Loucy (cell line): ENCODE data around the gene CCL1.

Source experiments
- H2AFZ ChIP-seq: fragments of 200-600 bp; sonication (generic); 2 replicates; pipeline ENCODE4 v1.6.0; 2016; ENCODE audit warnings: antibody characterized with exemption, mild to moderate bottlenecking, low read length, moderate library complexity
- H3F3A ChIP-seq: fragments of 200-600 bp; 2 replicates; pipeline ENCODE4 v1.6.0; 2016; ENCODE audit warnings: antibody characterized with exemption, low read depth, mild to moderate bottlenecking
- H3K27me3 ChIP-seq: fragments of 200-600 bp; sonication (generic); 2 replicates; pipeline ENCODE4 v1.6.1; 2014; ENCODE audit warnings: low read length, mild to moderate bottlenecking; ENCODE audit not compliant: insufficient read depth, poor library complexity, severe bottlenecking
- H3K36me3 ChIP-seq: fragments of 200-600 bp; sonication (generic); 2 replicates; pipeline ENCODE4 v1.6.1; 2016; ENCODE audit warnings: low read length; ENCODE audit not compliant: insufficient read depth
- H3K4me1 ChIP-seq: fragments of 200-600 bp; sonication (generic); 2 replicates; pipeline ENCODE4 v1.5.1; 2014; ENCODE audit warnings: low read length, mild to moderate bottlenecking; ENCODE audit not compliant: insufficient read depth, poor library complexity, severe bottlenecking
- H3K4me2 ChIP-seq: fragments of 200-600 bp; sonication (generic); 2 replicates; pipeline ENCODE4 v1.6.0; 2014; ENCODE audit warnings: antibody characterized with exemption, low read length, low read depth, mild to moderate bottlenecking; ENCODE audit not compliant: poor library complexity, severe bottlenecking
- H3K4me3 ChIP-seq: fragments of 200-600 bp; sonication (generic); 2 replicates; pipeline ENCODE4 v1.5.1; 2014; ENCODE audit warnings: low read length, mild to moderate bottlenecking, mixed read lengths; ENCODE audit not compliant: poor library complexity, severe bottlenecking
- H3K79me2 ChIP-seq: fragments of 200-600 bp; sonication (generic); 2 replicates; pipeline ENCODE4 v1.6.1; 2014; ENCODE audit warnings: low read length; ENCODE audit not compliant: insufficient read depth
- H3K9ac ChIP-seq: fragments of 200-600 bp; sonication (generic); 2 replicates; pipeline ENCODE4 v1.6.0; 2014; ENCODE audit warnings: mild to moderate bottlenecking, low read depth, low read length, moderate library complexity; ENCODE audit not compliant: poor library complexity, severe bottlenecking
- H3K9me2 ChIP-seq: fragments of 200-600 bp; sonication (generic); replicated peaks from 2 replicates; pipeline ENCODE4 v1.6.1; 2016; ENCODE audit warnings: low read depth, low read length, mixed read lengths
- H3K9me3 ChIP-seq: fragments of 200-600 bp; sonication (generic); 2 replicates; pipeline ENCODE4 v1.6.1; 2014; ENCODE audit warnings: mild to moderate bottlenecking, antibody characterized with exemption, low read length, low read depth; ENCODE audit not compliant: insufficient read depth
- H4K20me1 ChIP-seq: fragments of 200-600 bp; sonication (generic); 2 replicates; pipeline ENCODE4 v1.6.0; 2014; ENCODE audit warnings: antibody characterized with exemption, low read length, mild to moderate bottlenecking; ENCODE audit not compliant: insufficient read depth, poor library complexity, severe bottlenecking
- EZH2phosphoT487 ChIP-seq: fragments of 200-600 bp; IDR thresholded peaks from 2 replicates; pipeline ENCODE4 v1.6.1; 2018; ENCODE audit warnings: antibody characterized with exemption, mild to moderate bottlenecking, moderate library complexity, borderline replicate concordance
- TF ChIP-seq, protein P1 (sequence below): fragments of 200-600 bp; sonication (generic); conservative IDR thresholded peaks from 2 replicates; pipeline ENCODE4 v1.5.1; 2014; ENCODE audit warnings: mild to moderate bottlenecking, antibody characterized with exemption, low read length

CCL1 gene

DNA sequence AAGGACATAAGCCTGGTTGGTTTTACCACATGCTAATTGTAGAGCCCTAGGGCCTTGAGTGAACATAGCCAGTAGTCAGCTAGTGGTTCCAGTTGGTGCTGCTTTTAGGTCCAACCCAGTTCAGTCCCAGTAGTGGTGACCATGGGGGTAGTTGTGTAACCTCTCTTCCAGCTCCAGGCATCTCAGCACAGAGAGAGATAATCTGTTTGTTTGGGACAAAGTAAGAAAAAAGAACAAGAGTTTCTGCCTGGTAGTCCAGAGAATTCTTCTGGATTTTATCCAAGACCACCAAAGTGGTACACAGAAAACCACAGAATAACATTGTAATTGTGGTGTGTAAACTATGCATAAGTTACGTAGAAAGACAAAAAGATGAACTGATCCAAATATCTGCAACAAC is 11.9 kb downstream of the CCL1 start:
- H3K9me2 ChIP-seq, result no peaks in the 10 kb centered on the region
- H4K20me1 ChIP-seq, result no peaks in the 10 kb centered on the region
- no peak overlapping the region for H3K9ac ChIP-seq
- H3K36me3 ChIP-seq, result no peaks in the 10 kb centered on the region
- H3F3A ChIP-seq, result no peaks in the 10 kb centered on the region
- H3K4me2 ChIP-seq, result no peak overlapping the region
- TF ChIP-seq, protein P1, sequence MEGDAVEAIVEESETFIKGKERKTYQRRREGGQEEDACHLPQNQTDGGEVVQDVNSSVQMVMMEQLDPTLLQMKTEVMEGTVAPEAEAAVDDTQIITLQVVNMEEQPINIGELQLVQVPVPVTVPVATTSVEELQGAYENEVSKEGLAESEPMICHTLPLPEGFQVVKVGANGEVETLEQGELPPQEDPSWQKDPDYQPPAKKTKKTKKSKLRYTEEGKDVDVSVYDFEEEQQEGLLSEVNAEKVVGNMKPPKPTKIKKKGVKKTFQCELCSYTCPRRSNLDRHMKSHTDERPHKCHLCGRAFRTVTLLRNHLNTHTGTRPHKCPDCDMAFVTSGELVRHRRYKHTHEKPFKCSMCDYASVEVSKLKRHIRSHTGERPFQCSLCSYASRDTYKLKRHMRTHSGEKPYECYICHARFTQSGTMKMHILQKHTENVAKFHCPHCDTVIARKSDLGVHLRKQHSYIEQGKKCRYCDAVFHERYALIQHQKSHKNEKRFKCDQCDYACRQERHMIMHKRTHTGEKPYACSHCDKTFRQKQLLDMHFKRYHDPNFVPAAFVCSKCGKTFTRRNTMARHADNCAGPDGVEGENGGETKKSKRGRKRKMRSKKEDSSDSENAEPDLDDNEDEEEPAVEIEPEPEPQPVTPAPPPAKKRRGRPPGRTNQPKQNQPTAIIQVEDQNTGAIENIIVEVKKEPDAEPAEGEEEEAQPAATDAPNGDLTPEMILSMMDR, result no peak
- TF ChIP-seq EZH2phosphoT487, result no peak
- no peaks in the 10 kb centered on the region for H3K79me2 ChIP-seq
- H3K27me3 ChIP-seq, result no peaks in the 10 kb centered on the region
- no peaks in the 10 kb centered on the region for H3K9me3 ChIP-seq
- H3K4me1 ChIP-seq, result no peaks in the 10 kb centered on the region
- no peak overlapping the region for H3K4me3 ChIP-seq
- H2AFZ ChIP-seq, result no peak overlapping the region

DNA sequence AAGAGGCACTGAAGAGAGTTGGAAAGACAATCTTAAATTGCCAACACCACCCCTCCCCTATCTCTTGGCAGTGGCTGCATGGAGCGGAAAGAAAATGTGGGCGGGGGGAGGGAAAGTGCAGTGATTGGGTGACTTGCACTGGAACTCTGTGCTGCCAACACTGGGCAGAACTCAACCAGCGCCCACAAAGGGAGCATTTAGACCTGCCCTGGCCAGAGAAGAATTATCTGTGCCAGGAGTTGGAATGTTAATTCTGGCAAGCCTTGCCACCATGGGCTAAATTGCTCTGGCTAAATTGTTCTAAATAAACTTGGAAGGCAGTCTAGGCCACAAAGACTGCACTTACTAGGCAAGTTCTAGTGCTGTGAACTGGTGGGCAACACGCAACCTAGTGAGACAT is 13.3 kb downstream of the CCL1 start:
- Histone ChIP-seq H3F3A (no peaks in the 10 kb centered on the region), H4K20me1 (no peaks in the 10 kb centered on the region), H3K4me1 (no peaks in the 10 kb centered on the region), H3K36me3 (no peaks in the 10 kb centered on the region), H3K79me2 (no peaks in the 10 kb centered on the region), H3K9me3 (no peaks in the 10 kb centered on the region), H3K9me2 (no peaks in the 10 kb centered on the region), H2AFZ (no peak overlapping the region), H3K9ac (no peak overlapping the region), H3K27me3 (no peaks in the 10 kb centered on the region), H3K4me3 (no peak overlapping the region), H3K4me2 (no peak overlapping the region)
- TF ChIP-seq, protein P1, result no peak
- TF ChIP-seq EZH2phosphoT487, result no peak

DNA sequence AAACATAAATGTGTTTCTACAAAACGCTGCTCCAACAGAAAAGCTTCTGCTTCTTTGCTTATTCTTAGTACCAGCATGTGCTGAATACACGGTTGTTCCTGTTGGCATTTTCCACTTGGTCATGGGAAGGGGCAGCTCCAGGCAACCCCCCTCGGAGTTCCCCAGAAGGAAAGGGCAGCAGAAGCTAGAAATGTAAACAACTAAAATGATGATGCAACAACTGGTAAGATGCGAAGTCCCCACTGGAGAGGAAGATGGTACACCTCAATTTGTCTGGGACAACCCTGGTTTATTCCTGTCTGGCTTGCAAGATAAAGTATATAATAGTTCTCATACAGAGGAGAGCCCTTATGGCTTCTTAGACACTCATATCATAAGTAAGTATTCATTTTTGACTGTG is 16.0 kb downstream of the CCL1 start:
- Histone ChIP-seq H3K27me3 (no peaks in the 10 kb centered on the region), H3K9me2 (no peaks in the 10 kb centered on the region), H3K4me2 (no peak overlapping the region), H3K36me3 (no peaks in the 10 kb centered on the region), H3K4me3 (no peak overlapping the region), H4K20me1 (no peaks in the 10 kb centered on the region), H3K79me2 (no peaks in the 10 kb centered on the region), H3K9ac (no peak overlapping the region), H2AFZ (no peak overlapping the region), H3K4me1 (no peaks in the 10 kb centered on the region), H3F3A (no peaks in the 10 kb centered on the region), H3K9me3 (no peaks in the 10 kb centered on the region)
- TF ChIP-seq, protein P1, result no peak
- TF ChIP-seq EZH2phosphoT487, result no peak
